H9 (cell line): ENCODE measurements around the gene ARHGEF10L. TPM values are rescaled to one million over a fixed set of nuclear protein-coding genes. Genes with fewer than 3 reads are reported as not detected.

ENCODE experiments used
- DNase-seq: peaks from one replicate; pipeline ENCODE4 v3.0.0-alpha.2; 2017
- H2AFZ ChIP-seq: one replicate; pipeline ENCODE4 v1.6.1; 2013; ENCODE audit warnings: mild to moderate bottlenecking, low read length, control low read depth, moderate library complexity
- H2AK5ac ChIP-seq: 2 replicates; pipeline ENCODE4 v1.6.1; 2013; ENCODE audit warnings: low read length, control low read depth, mixed read lengths; ENCODE audit not compliant: insufficient read length
- H2BK120ac ChIP-seq: one replicate; pipeline ENCODE4 v1.6.1; 2013; ENCODE audit warnings: low read depth, mild to moderate bottlenecking, low read length, control low read depth, inconsistent platforms; ENCODE audit not compliant: poor library complexity, severe bottlenecking
- H2BK12ac ChIP-seq: 2 replicates; pipeline ENCODE4 v1.6.1; 2013; ENCODE audit warnings: low read length, control low read depth, mixed read lengths, low read depth; ENCODE audit not compliant: insufficient read length
- H2BK15ac ChIP-seq: 2 replicates; pipeline ENCODE4 v1.6.1; 2013; ENCODE audit warnings: low read depth, low read length, control low read depth
- H2BK20ac ChIP-seq: one replicate; pipeline ENCODE4 v1.6.1; 2013; ENCODE audit warnings: low read depth, mild to moderate bottlenecking, low read length, control low read depth, inconsistent platforms; ENCODE audit not compliant: poor library complexity, severe bottlenecking
- H2BK5ac ChIP-seq: 2 replicates; pipeline ENCODE4 v1.6.1; 2013; ENCODE audit warnings: low read length, control low read depth, mixed read lengths; ENCODE audit not compliant: insufficient read length
- H3K14ac ChIP-seq: 2 replicates; pipeline ENCODE4 v1.6.1; 2013; ENCODE audit warnings: low read length, control low read depth; ENCODE audit not compliant: insufficient read depth
- H3K18ac ChIP-seq: 2 replicates; pipeline ENCODE4 v1.6.1; 2013; ENCODE audit warnings: low read depth, mild to moderate bottlenecking, mixed read lengths, low read length, control low read depth; ENCODE audit not compliant: insufficient read length
- H3K23ac ChIP-seq: 2 replicates; pipeline ENCODE4 v1.6.1; 2013; ENCODE audit warnings: low read length, control low read depth, mixed read lengths, low read depth; ENCODE audit not compliant: insufficient read length
- H3K23me2 ChIP-seq: 2 replicates; pipeline ENCODE4 v1.6.1; 2013; ENCODE audit warnings: low read depth, mild to moderate bottlenecking, mixed read lengths, low read length, control low read depth; ENCODE audit not compliant: insufficient read length, poor library complexity, severe bottlenecking
- H3K27ac ChIP-seq: 2 replicates; pipeline ENCODE4 v1.5.1; 2013; ENCODE audit warnings: low read length, control low read depth, mixed read lengths, low read depth; ENCODE audit not compliant: insufficient read length
- H3K27me3 ChIP-seq: 2 replicates; pipeline ENCODE4 v1.6.1; 2013; ENCODE audit warnings: low read length, control low read depth, inconsistent platforms; ENCODE audit not compliant: insufficient read depth
- H3K4ac ChIP-seq: 2 replicates; pipeline ENCODE4 v1.6.1; 2013; ENCODE audit warnings: low read depth, mild to moderate bottlenecking, control low read depth, inconsistent platforms, low read length, moderate library complexity
- H3K4me1 ChIP-seq: 2 replicates; pipeline ENCODE4 v1.6.1; 2013; ENCODE audit warnings: low read length, control low read depth, inconsistent platforms; ENCODE audit not compliant: insufficient read depth
- H3K4me2 ChIP-seq: 2 replicates; pipeline ENCODE4 v1.6.1; 2013; ENCODE audit warnings: low read length, control low read depth, mixed read lengths; ENCODE audit not compliant: insufficient read length, insufficient read depth
- H3K56ac ChIP-seq: 2 replicates; pipeline ENCODE4 v1.6.1; 2013; ENCODE audit warnings: low read depth, mild to moderate bottlenecking, mixed read lengths, low read length, control low read depth; ENCODE audit not compliant: insufficient read length
- H3K79me1 ChIP-seq: 2 replicates; pipeline ENCODE4 v1.6.1; 2013; ENCODE audit warnings: low read depth, mild to moderate bottlenecking, moderate library complexity, low read length, control low read depth, inconsistent platforms; ENCODE audit not compliant: insufficient read depth, poor library complexity, severe bottlenecking
- H3K79me2 ChIP-seq: 2 replicates; pipeline ENCODE4 v1.6.1; 2013; ENCODE audit warnings: low read length, control low read depth, inconsistent platforms; ENCODE audit not compliant: insufficient read depth
- H3K9ac ChIP-seq: 2 replicates; pipeline ENCODE4 v1.6.1; 2013; ENCODE audit warnings: low read length, control low read depth, mixed read lengths; ENCODE audit not compliant: insufficient read length; ENCODE audit errors: extremely low read depth
- H3K9me3 ChIP-seq: one replicate; pipeline ENCODE4 v1.6.1; 2013; ENCODE audit warnings: low read depth, low read length, inconsistent platforms; ENCODE audit not compliant: control insufficient read depth
- H3T11ph ChIP-seq: one replicate; pipeline ENCODE4 v1.6.1; 2013; ENCODE audit warnings: mild to moderate bottlenecking, low read length, control low read depth, inconsistent platforms
- H4K20me1 ChIP-seq: one replicate; pipeline ENCODE4 v1.6.1; 2013; ENCODE audit not compliant: control insufficient read depth, insufficient read length, insufficient read depth
- H4K5ac ChIP-seq: 2 replicates; pipeline ENCODE4 v1.6.1; 2013; ENCODE audit warnings: low read depth, mild to moderate bottlenecking, mixed read lengths, low read length, control low read depth; ENCODE audit not compliant: insufficient read length
- H4K8ac ChIP-seq: replicated peaks from 2 replicates; pipeline ENCODE4 v1.6.1; 2013; ENCODE audit warnings: low read length, control low read depth, mixed read lengths, low read depth; ENCODE audit not compliant: insufficient read length
- H4K91ac ChIP-seq: 2 replicates; pipeline ENCODE4 v1.6.1; 2013; ENCODE audit warnings: low read depth, mild to moderate bottlenecking, moderate library complexity, mixed read lengths, low read length, control low read depth; ENCODE audit not compliant: insufficient read length
- H3K27ac Mint-ChIP-seq, 3 experiments: 2 replicates in 2 of 3; 3 replicates in 1 of 3; pipeline ENCODE4 v1.8.0; 2020 to 2021; ENCODE audit warnings: mixed read lengths in 3 of 3, mild to moderate bottlenecking in 1 of 3, moderate library complexity in 1 of 3
- H3K27me3 Mint-ChIP-seq: 2 replicates; pipeline ENCODE4 v1.8.0; 2021; ENCODE audit warnings: low read depth, mild to moderate bottlenecking, moderate library complexity, mixed read lengths
- H3K36me3 Mint-ChIP-seq, 3 experiments: 2 replicates in 2 of 3; 3 replicates in 1 of 3; pipeline ENCODE4 v1.8.0; 2020 to 2021; ENCODE audit warnings: low read depth in 3 of 3, mixed read lengths in 3 of 3; ENCODE audit not compliant: insufficient read depth in 1 of 3
- H3K4me1 Mint-ChIP-seq, 2 experiments: 2 replicates each; pipeline ENCODE4 v1.8.0; 2020; ENCODE audit warnings: mixed read lengths in 2 of 2
- H3K4me3 Mint-ChIP-seq, 2 experiments: 2 replicates in 1 of 2; 3 replicates in 1 of 2; pipeline ENCODE4 v1.8.0; 2020 to 2021; ENCODE audit warnings: mild to moderate bottlenecking in 2 of 2, mixed read lengths in 2 of 2, moderate library complexity in 1 of 2
- H3K9me3 Mint-ChIP-seq, 2 experiments: 2 replicates in 1 of 2; 3 replicates in 1 of 2; pipeline ENCODE4 v1.8.0; 2020; ENCODE audit warnings: mild to moderate bottlenecking in 2 of 2, mixed read lengths in 2 of 2, moderate library complexity in 1 of 2
- WGBS: extraction: QIAGEN DNeasy Blood & Tissue Kit; methylation state at CpG from one replicate; pipeline ENCODE4 v1.1.7; 2013; ENCODE audit warnings: missing lambda C conversion rate, low lambda C conversion rate, mixed read lengths; ENCODE audit not compliant: insufficient read length; ENCODE audit errors: extremely low coverage; 5-methylcytosine and 5-hydroxymethylcytosine counted together
- total RNA-seq: library from RNA; stranded (reverse); gene quantifications from 2 replicates; pipeline ENCODE4 v1.2.1, GENCODE V29; 2021
- TF ChIP-seq, protein P1 (sequence below): fragments of 200-600 bp; sonication (generic); conservative IDR thresholded peaks from 3 replicates; pipeline ENCODE4 v1.8.0; 2021; ENCODE audit warnings: antibody characterized with exemption, mild to moderate bottlenecking

The ARHGEF10L gene
- total RNA-seq, 1 experiment from 2014 or later: 20.2 TPM

DNA sequence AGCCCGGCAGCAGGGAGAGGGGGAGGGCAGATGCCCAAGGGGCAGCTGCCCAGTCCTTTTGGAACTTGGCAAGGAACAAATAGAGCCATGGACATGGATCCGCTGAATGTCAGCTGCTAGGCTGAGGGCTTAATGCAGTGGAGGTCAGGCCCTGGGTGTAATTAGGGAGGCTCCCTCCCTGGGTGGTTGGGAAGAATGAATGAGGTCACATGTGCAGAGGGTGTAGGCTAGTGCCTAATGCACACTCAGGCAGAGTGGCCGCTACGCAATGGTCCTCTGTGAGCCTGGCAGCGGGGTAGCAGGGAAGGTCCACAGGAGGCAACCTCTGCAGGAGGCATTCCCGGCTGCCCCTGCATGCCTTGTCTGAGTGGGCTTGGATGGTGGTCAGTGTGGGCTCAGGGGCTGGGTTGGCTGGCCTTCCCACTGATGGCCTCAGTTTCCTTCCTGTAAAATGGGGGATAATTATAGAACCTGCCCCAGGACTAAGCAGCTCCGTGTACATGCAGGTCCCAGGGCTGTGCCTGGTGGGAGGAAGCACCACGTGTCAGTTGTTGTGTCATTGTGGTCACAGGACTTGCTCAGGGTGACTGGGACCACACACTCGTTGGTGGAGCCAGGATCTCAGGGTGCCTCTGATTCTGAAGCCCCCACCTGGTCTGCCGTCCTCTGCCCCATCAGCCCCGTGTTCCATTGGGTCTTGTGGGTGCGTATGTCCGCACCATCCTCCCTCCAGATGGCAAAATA, 134.0 kb downstream of the ARHGEF10L start:
- no peak overlapping the region for H3K23ac ChIP-seq
- H4K8ac ChIP-seq: no peak overlapping the region
- peaks cover 3 to 9% (median 6%) of the 10 kb centered on the region in 3 experiments for H3K36me3 Mint-ChIP-seq
- no peak overlapping the region for H3K4me3 Mint-ChIP-seq
- H3K27me3 ChIP-seq: no peaks in the 10 kb centered on the region
- H3K27ac ChIP-seq: no peak overlapping the region
- H3K79me2 ChIP-seq: no peaks in the 10 kb centered on the region
- H3K56ac ChIP-seq: no peak overlapping the region
- H3K4me1 ChIP-seq: no peaks in the 10 kb centered on the region
- H2BK12ac ChIP-seq: no peak overlapping the region
- peaks cover 18 to 27% of the 10 kb centered on the region in 2 experiments for H3K4me1 Mint-ChIP-seq
- H3K4me2 ChIP-seq: no peak overlapping the region
- no peak overlapping the region for H4K5ac ChIP-seq
- no peak overlapping the region for H3K18ac ChIP-seq
- no peak overlapping the region for H2BK5ac ChIP-seq
- H3K4ac ChIP-seq: no peak overlapping the region
- H3K14ac ChIP-seq: no peak overlapping the region; the same call in 1 of the 2 replicates
- no peak overlapping the region for H2AK5ac ChIP-seq
- H3K23me2 ChIP-seq: no peaks in the 10 kb centered on the region
- no peaks in the 10 kb centered on the region for H3K9me3 ChIP-seq
- DNase-seq: no peak
- H3K79me1 ChIP-seq: no peaks in the 10 kb centered on the region
- no peak overlapping the region for H4K91ac ChIP-seq
- H2BK15ac ChIP-seq: no peak overlapping the region
- no peaks in the 10 kb centered on the region for H3K27me3 Mint-ChIP-seq
- no CpG with 5 or more reads among the region's 13 CpGs for WGBS
- no peak overlapping the region for H2BK120ac ChIP-seq
- no peak overlapping the region for H2AFZ ChIP-seq
- no peak overlapping the region for H3K9ac ChIP-seq
- no peak overlapping the region for H2BK20ac ChIP-seq
- TF ChIP-seq, protein P1, sequence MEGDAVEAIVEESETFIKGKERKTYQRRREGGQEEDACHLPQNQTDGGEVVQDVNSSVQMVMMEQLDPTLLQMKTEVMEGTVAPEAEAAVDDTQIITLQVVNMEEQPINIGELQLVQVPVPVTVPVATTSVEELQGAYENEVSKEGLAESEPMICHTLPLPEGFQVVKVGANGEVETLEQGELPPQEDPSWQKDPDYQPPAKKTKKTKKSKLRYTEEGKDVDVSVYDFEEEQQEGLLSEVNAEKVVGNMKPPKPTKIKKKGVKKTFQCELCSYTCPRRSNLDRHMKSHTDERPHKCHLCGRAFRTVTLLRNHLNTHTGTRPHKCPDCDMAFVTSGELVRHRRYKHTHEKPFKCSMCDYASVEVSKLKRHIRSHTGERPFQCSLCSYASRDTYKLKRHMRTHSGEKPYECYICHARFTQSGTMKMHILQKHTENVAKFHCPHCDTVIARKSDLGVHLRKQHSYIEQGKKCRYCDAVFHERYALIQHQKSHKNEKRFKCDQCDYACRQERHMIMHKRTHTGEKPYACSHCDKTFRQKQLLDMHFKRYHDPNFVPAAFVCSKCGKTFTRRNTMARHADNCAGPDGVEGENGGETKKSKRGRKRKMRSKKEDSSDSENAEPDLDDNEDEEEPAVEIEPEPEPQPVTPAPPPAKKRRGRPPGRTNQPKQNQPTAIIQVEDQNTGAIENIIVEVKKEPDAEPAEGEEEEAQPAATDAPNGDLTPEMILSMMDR: no peak
- H3T11ph ChIP-seq: no peak overlapping the region
- H3K27ac Mint-ChIP-seq: peak overlapping the region in 1 of 3 experiments; percentile 68; a peak in 1 of 7 replicates
- H4K20me1 ChIP-seq: no peaks in the 10 kb centered on the region
- H3K9me3 Mint-ChIP-seq: no peaks in the 10 kb centered on the region
